IPS-NIHi11 (cell line): ENCODE measurements around the gene RABGAP1L.
"Not testable (repeated sequence)": the region's sequence is repeated elsewhere in the genome, so short reads cannot be mapped to it uniquely, and the experiment has no call there.

Source experiments
- DNase-seq: peaks from one replicate; pipeline ENCODE4 v3.0.0; 2012; ENCODE audit warnings: mixed read lengths, low spot score

RABGAP1L gene

GRCh38 chr1:174711848-174712247, 552.5 kb downstream of the RABGAP1L start:
- DNase-seq, result not testable (repeated sequence)

GRCh38 chr1:174712541-174712940, 553.2 kb downstream of the RABGAP1L start:
- no peak for DNase-seq

GRCh38 chr1:174713796-174714195, 554.5 kb downstream of the RABGAP1L start:
- DNase-seq, result no peak

DNA sequence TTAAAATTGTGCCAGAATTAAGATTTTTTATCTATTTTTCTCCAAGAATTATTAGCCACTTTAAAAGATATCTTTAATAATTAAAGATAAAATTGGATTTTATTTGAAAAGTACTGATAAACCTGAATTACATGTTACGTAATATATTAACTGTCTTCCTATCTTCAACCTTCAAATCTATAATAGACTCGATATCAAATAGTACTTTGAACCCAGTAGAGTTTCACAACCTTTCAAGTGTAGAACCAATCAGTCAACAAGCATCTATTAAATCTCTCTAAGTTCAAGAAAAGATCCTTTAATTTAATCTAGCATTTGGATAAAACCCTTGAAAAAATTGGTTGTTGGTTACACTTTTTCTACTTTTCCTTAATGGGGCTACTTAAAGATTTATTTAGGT, 559.9 kb downstream of the RABGAP1L start:
- DNase-seq, result no peak

DNA sequence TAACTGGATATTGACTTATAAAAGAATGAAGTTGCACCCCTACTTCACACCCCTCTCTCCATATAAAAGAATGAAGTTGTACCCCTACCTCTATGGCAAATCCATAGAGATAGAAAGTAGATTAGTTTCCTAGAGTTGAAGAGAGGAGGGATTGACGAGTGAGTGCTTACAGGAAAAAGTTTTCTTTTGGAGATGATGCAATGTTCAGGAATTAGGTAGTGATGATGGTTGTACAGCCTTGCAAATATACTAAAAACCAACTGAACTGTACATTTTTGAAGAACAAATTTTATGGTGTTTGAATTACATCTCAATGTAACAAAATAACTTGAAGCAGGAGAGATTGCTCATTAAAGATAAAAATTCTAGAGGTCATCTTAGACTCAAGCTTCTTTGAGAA, 561.3 kb downstream of the RABGAP1L start:
- no peak for DNase-seq

DNA sequence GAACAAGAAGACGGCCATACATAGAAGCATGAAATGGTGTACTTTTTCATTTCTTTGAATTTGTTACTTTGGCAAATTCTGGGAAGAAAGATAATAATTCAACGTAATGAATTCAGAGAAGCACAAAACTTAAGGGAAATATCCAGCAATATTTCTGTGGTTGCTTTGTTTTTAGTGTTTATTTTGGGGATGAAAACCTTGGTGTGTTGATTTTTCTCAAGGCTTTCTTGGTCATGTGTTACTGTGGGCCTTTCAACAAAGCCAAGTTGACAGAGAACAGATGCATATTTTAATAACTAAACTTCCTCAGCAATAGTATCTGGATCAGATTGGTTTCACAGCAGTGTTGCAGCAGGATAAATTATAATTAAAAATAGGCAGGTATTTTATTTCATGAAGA, 561.9 kb downstream of the RABGAP1L start:
- DNase-seq, result no peak

- DNase-seq, result no peak
These were observed 564.5 kb downstream of the RABGAP1L start for GRCh38 chr1:174723816-174724215.

DNA sequence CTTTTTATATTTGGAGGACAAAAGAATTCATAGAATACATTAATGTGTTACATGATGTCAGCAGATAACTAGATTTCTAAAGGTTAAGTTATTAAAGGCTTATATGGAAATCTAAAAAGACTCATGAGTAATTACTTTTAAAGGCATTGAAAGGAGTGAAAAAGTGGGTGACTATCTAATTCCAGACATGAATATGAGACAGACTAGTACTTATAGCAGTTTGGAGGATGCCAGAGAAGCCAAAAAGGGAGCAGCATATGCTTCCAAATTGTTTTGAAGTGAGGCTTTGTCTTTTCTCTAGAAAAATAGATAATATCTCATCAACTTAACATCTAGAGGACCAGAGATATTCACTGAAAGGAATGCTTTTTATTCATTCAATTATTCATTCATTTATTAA, 564.9 kb downstream of the RABGAP1L start:
- DNase-seq, result no peak

GRCh38 chr1:174726167-174726879, 567.0 kb downstream of the RABGAP1L start:
- DNase-seq, result no peak

DNA sequence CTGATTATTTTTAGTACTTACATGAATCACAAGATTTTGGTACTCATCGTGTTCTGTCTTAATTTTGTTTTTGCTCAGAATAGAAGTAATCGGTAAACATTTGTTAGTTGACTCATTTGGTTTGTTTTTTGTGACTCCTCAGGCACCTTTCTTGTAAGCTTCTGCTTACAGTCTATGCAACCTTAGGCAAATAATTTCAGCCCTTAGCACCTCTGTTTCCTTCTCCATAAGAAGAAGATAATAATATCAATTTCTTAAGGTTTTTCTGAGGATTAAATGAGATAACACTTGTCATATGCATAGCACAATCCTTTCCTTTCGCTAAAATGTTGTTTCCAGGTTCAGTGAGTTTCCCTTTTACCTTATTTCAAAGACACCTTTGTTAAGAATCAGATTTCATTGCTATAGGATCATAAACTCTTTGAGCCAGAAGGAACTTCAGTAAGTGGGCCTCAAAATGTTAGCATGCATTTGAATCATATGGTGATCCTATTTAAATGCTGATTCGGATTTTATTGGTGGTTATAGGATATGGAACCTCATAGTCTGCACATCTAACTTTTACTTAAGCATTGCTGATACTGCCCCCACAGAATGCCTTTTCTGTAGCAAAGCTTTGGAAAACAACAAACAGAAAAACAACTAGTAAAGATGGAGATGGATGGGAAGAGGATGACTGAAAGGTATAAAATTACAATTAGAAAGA, 567.7 kb downstream of the RABGAP1L start:
- no peak for DNase-seq

GRCh38 chr1:174734270-174734669, 575.0 kb downstream of the RABGAP1L start:
- DNase-seq, result no peak

DNA sequence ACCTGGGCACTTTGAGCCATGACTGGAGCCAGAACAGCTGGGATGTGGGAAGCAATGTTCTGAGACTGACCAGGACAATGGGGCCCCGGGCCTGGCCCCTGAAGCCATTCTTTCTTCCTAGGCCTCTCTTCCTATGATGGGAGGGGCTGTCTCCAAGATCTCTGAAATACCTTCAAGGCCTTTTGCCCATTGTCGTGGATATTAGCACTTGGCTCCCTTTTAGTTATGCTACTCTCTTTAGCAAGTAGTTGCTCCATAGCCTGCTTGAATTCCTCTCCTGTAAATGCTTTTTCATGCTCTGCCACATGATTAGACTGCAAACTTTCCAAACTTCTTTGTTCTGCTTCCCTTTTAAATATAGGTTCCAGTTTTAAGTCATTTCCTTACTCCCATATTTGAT, 577.5 kb downstream of the RABGAP1L start:
- DNase-seq, result no peak

GRCh38 chr1:174740249-174740968, 581.1 kb downstream of the RABGAP1L start:
- DNase-seq, result no peak

DNA sequence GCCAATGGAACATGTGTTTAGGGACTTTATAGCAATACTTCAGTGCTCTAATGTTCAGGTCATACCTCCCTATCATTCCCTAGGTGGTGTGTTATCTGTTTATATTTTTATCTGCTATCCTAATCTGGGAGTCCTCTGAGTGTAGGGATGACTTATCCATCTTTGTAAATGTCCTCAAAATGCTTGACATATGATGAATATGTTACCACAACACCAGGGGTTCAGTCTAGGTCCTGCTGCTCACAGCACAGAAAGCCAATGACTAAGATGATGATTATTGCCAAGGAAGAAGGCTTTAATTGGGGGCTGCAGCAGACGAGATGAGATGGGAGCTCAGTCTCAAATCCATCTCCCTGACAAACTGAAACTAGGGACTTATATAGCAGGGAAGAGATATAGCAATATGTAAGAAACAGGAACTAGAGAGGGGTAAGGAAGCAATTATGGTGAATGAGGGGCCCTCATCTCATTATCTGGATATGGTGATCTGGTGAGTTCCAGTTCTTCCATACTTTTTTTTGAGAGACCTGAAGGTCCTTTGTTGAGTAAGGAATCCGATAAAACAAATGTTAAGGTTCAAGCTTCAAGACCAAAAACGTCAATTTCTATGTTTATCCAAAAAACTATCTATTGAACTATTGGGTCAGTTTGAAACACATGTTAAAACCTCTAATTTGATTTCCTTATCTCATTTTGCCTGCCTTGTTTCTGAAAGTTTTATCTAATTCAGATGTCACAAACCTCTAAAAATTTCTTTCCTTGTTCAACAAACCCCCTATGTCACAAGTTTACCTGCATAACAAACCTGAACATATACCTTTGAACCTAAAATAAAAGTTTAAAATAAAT, 583.7 kb downstream of the RABGAP1L start:
- no peak for DNase-seq

GRCh38 chr1:174743654-174744561, 584.6 kb downstream of the RABGAP1L start:
- DNase-seq, result peak; percentile 25

- DNase-seq, result no peak
These were observed 585.6 kb downstream of the RABGAP1L start for GRCh38 chr1:174744886-174745285.

GRCh38 chr1:174746024-174746808, 586.9 kb downstream of the RABGAP1L start:
- DNase-seq, result no peak

GRCh38 chr1:174747613-174748012, 588.3 kb downstream of the RABGAP1L start:
- no peak for DNase-seq

- no peak for DNase-seq
These were observed 589.3 kb downstream of the RABGAP1L start for GRCh38 chr1:174748586-174748985.

DNA sequence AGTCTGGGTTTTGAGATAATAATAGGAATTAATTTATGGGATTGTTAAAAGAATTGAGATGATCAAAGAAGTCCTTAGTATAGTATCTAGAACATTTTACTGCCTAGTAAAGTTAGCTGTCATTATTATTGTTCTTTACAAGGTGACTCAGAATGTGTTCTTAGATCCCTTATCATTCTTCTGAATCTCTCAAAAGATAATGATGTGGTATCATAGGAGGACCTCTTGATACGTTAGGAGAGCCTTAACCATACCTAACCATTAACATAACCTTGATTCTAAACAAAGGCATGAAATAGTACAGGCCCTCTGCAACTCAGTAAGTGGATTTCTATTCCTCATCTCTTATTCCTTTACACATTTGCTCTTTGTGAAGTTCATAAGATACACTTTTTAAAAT, 593.8 kb downstream of the RABGAP1L start:
- DNase-seq, result no peak
